ENCODE results near the gene TREM1.

Gene TREM1

GRCh38 chr6:41280381-41281057 is 6.0 kb downstream of the TREM1 start:
- TF ChIP-seq SPI1 (IDR thresholded peaks at IDR 0.05; ENCODE audit: borderline replicate concordance, low read depth) = 0 out of 2 replicates have a peak, but pooled peaks have one; percentile 14
- TF ChIP-seq REST (IDR thresholded peaks at IDR 0.05; ENCODE audit: insufficient replicate concordance, low read depth) = no peak
- no peak for TF ChIP-seq POLR2AphosphoS5 (IDR thresholded peaks at IDR 0.05; ENCODE audit: low read depth)
- TF ChIP-seq, protein P1, sequence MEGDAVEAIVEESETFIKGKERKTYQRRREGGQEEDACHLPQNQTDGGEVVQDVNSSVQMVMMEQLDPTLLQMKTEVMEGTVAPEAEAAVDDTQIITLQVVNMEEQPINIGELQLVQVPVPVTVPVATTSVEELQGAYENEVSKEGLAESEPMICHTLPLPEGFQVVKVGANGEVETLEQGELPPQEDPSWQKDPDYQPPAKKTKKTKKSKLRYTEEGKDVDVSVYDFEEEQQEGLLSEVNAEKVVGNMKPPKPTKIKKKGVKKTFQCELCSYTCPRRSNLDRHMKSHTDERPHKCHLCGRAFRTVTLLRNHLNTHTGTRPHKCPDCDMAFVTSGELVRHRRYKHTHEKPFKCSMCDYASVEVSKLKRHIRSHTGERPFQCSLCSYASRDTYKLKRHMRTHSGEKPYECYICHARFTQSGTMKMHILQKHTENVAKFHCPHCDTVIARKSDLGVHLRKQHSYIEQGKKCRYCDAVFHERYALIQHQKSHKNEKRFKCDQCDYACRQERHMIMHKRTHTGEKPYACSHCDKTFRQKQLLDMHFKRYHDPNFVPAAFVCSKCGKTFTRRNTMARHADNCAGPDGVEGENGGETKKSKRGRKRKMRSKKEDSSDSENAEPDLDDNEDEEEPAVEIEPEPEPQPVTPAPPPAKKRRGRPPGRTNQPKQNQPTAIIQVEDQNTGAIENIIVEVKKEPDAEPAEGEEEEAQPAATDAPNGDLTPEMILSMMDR (IDR thresholded peaks at IDR 0.05; ENCODE audit: insufficient read depth, low read length) = no peak
- TF ChIP-seq GABPA (IDR thresholded peaks at IDR 0.05; ENCODE audit: low read depth) = no peak
- Histone ChIP-seq H3K27me3 (ENCODE audit: insufficient read depth, poor library complexity, severe bottlenecking) (no peaks in the 10 kb centered on the region), H3K27ac (replicated peaks) (no peak overlapping the region), H3K4me3 (replicated peaks; ENCODE audit: insufficient read depth, low read length) (no peak overlapping the region)
- peak in 1 of 2 experiments; percentile 41 for DNase-seq (ENCODE audit: low read depth in 1 of 2, low spot score in 1 of 2)

DNA sequence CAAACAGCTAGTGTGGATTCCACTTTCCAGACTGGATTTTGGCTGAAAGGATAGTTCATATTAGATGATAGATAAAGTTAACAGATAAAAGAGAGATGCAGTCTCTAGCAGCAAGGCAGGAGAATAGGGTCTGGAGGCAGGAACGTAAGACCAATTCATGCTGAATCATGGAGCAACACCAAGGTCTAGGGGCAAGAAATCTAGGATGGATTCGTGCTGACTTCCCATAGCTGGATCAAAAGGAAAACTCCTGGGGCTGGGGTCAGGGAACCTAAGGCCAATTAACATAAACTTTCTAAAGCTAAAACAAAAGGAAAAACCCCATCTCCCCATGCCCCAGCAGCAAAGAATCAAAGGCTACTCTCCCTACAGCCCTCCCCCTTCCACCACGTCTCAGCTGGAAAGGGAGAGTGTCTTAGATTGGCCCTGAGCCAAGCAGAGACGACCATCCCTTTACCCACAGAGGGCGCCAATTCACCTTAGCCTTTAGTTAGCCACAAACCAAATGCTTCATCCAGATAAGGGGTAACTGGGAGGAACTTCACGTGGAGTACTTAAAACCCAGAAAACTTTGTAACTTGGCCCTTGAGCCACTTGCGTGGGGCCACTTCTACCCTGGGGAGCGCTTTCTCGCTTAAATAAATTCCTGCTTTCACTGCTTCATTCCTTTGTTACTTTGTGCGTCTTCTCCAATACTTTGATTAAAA is 7.6 kb downstream of the TREM1 start:
- no peak for TF ChIP-seq REST (IDR thresholded peaks at IDR 0.05; ENCODE audit: insufficient replicate concordance, low read depth)
- no peak for TF ChIP-seq GABPA (IDR thresholded peaks at IDR 0.05; ENCODE audit: low read depth)
- peak; percentile 93 for TF ChIP-seq POLR2AphosphoS5 (IDR thresholded peaks at IDR 0.05; ENCODE audit: low read depth)
- TF ChIP-seq, protein P1 (IDR thresholded peaks at IDR 0.05; ENCODE audit: insufficient read depth, low read length) = peak; percentile 69
- TF ChIP-seq SPI1 (IDR thresholded peaks at IDR 0.05; ENCODE audit: borderline replicate concordance, low read depth) = 0 out of 2 replicates have a peak, but pooled peaks have one; percentile 4
- no peaks in the 10 kb centered on the region for H3K27me3 ChIP-seq (ENCODE audit: insufficient read depth, poor library complexity, severe bottlenecking)
- DNase-seq (ENCODE audit: low read depth in 1 of 2, low spot score in 1 of 2) = peak; percentile 79 to 88
- H3K27ac ChIP-seq (replicated peaks) = 0 out of 2 replicates have a peak overlapping the region, but pooled peaks have one; percentile 4
- H3K4me3 ChIP-seq (replicated peaks; ENCODE audit: insufficient read depth, low read length) = no peak overlapping the region

GRCh38 chr6:41277605-41278004 is 8.9 kb downstream of the TREM1 start:
- no peak overlapping the region for H3K4me3 ChIP-seq (replicated peaks; ENCODE audit: insufficient read depth, low read length)
- no peaks in the 10 kb centered on the region for H3K27me3 ChIP-seq (ENCODE audit: insufficient read depth, poor library complexity, severe bottlenecking)
- TF ChIP-seq, protein P1 (IDR thresholded peaks at IDR 0.05; ENCODE audit: insufficient read depth, low read length) = no peak
- TF ChIP-seq GABPA (IDR thresholded peaks at IDR 0.05; ENCODE audit: low read depth) (no peak), SPI1 (IDR thresholded peaks at IDR 0.05; ENCODE audit: borderline replicate concordance, low read depth) (peak; percentile 83)

More at GRCh38 chr6:41277605-41278004, 8.9 kb downstream of the TREM1 start:
- no peak overlapping the region for H3K27ac ChIP-seq (replicated peaks)
- DNase-seq (ENCODE audit: low read depth in 1 of 2, low spot score in 1 of 2) = peak in 1 of 2 experiments; percentile 43

Data from HL-60 (cell line).